Activated T-cell treated with anti-CD3 and anti-CD28 coated beads, Interleukin-2, amount 50 U/mL, for 72 hours (primary cell): ENCODE data around the gene CFAP210. TPM values are rescaled to one million over a fixed set of nuclear protein-coding genes. Genes with fewer than 3 reads are reported as not detected.
"Not testable (repeated sequence)": the region's sequence is repeated elsewhere in the genome, so short reads cannot be mapped to it uniquely, and the experiment has no call there.

ENCODE experiments used
- ATAC-seq, 2 donors: fragments of 150-1000 bp; cut with Tn5 transposase; replicated peaks in 1 of 2; 2 replicates each; pipeline ENCODE4 v1.10.0; 2021; ENCODE audit warnings: moderate library complexity in 2 of 2, mild to moderate bottlenecking in 1 of 2
- DNase-seq, 2 donors: peaks; one replicate each; pipeline ENCODE4 v3.0.0; 2021 to 2022; ENCODE audit warnings: mixed read lengths in 1 of 2
- H3K27ac Mint-ChIP-seq: one replicate; pipeline ENCODE4 v1.8.0; 2022; ENCODE audit warnings: mild to moderate bottlenecking, moderate library complexity, mixed read lengths
- H3K27me3 Mint-ChIP-seq: one replicate; pipeline ENCODE4 v1.8.0; 2022; ENCODE audit warnings: low read depth, mixed read lengths
- H3K36me3 Mint-ChIP-seq, 2 donors: one replicate each; pipeline ENCODE4 v1.8.0; 2022; ENCODE audit warnings: mixed read lengths in 2 of 2, mild to moderate bottlenecking in 1 of 2; ENCODE audit not compliant: insufficient read depth in 2 of 2
- H3K4me1 Mint-ChIP-seq: one replicate; pipeline ENCODE4 v1.8.0; 2022; ENCODE audit warnings: low read depth, mixed read lengths
- H3K4me3 Mint-ChIP-seq, 2 donors: one replicate each; pipeline ENCODE4 v1.8.0; 2022; ENCODE audit warnings: mild to moderate bottlenecking in 2 of 2, mixed read lengths in 2 of 2, moderate library complexity in 2 of 2
- H3K9me3 Mint-ChIP-seq, 2 donors: one replicate each; pipeline ENCODE4 v1.8.0; 2022; ENCODE audit warnings: mixed read lengths in 2 of 2
- total RNA-seq, 2 donors: library from RNA; stranded (reverse); gene quantifications; one replicate each; pipeline ENCODE4 v1.2.3, GENCODE V29; 2022

CFAP210 gene
- total RNA-seq, 2 donors from 2014 or later, result 0.22 TPM; not detected in 1

DNA sequence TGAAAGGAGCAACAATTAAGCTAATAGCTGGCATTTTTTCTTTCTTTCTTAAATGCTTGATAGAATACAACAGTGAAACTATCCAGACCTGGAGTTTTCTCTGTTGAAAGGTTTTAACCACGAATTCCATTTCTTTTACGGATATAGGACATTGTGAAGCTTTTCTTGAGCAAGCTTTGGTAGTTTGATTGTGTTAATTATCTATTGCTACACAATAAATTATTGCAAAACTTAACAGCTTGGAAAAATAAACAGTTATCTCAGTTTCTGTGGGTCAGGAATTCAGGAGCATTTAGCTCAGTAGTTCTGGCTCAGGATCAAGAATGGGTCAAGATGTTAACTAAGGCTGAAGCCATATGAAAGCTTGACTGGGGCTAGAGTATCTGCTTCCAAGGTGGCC, 11.7 kb upstream of the CFAP210 start:
- DNase-seq (no peak), ATAC-seq (no peak)
- Mint-ChIP-seq H3K36me3 (no peaks in the 10 kb centered on the region), H3K27me3 (no peaks in the 10 kb centered on the region), H3K9me3 (no peaks in the 10 kb centered on the region), H3K4me3 (no peak overlapping the region), H3K4me1 (no peaks in the 10 kb centered on the region), H3K27ac (no peak overlapping the region)

DNA sequence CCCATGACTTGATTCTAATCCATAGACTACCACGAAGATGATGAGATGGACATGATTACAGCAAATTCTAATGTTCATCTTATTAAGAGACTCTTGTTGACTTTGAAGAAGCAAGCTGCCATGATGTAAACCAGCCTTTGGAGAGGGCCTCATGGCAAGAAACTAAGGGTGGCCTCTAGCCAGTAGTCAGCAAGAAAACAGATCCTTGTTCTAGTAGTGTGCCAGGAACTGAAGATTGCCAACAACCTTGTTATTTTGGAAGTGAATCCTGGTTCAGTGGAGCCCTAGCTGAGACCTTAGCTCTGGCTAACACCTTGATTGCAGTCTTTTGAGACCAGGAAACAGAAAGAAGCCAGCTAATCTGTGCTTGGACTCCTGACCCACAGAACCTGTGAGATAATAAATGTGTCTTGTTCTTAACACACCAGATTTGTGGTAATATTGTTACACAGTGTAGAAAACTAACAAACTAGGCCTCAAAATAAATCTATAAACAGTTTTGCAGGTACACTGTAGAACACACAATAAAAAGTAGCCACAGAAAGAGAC, 10.0 kb upstream of the CFAP210 start:
- H3K4me3 Mint-ChIP-seq, result no peak overlapping the region

DNA sequence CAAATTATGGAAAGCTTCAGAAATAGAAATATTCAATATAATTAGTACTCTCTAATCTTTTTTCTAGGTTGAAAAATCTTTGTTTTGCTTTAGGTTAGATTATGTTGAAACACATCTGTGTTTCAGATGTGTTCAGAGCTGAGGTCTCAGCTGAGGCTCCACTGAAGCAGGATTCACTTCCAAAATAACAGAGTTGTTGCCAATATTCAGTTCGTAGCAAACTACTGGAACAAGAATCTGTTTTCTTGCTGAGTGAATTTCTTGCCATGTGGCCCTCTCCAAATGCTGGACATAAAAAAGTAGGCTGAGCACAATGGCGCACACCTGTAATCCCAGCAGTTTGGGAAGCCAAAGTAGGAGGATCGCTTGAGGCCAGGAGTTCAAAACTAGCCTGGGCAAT, 8.8 kb upstream of the CFAP210 start:
- no peak for ATAC-seq
- Mint-ChIP-seq H3K4me1 (peaks cover 1% of the 10 kb centered on the region), H3K27ac (no peak overlapping the region), H3K36me3 (peaks cover 0 to 7% of the 10 kb centered on the region in 2 donors), H3K9me3 (no peaks in the 10 kb centered on the region), H3K27me3 (no peaks in the 10 kb centered on the region), H3K4me3 (no peak overlapping the region)
- no peak for DNase-seq

More for the DNA sequence above, 10.0 kb upstream of the CFAP210 start:
- H3K27ac Mint-ChIP-seq, result no peak overlapping the region
- ATAC-seq (no peak), DNase-seq (no peak)
- no peaks in the 10 kb centered on the region for H3K27me3 Mint-ChIP-seq
- H3K9me3 Mint-ChIP-seq, result no peaks in the 10 kb centered on the region
- H3K4me1 Mint-ChIP-seq, result no peaks in the 10 kb centered on the region
- H3K36me3 Mint-ChIP-seq, result peaks cover 0 to 5% of the 10 kb centered on the region in 2 donors

DNA sequence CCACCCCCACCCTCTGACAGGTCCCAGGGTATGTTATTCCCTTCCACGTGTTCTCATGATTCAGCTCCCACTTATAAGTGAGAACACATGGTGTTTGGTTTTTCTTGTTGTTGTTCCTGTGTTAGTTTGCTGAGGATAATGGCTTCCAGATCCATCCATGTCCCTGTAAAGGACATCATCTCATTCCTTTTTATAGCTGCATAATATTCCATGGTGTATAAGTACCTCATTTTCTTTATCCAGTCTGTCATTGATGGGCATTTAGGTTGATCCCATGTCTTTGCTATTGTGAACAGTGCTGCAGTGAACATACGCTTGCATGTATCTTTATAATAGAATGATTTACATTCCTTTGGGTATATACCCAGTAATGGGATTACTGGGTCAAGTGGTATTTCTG, 5.0 kb upstream of the CFAP210 start:
- H3K36me3 Mint-ChIP-seq, DNase-seq, H3K4me3 Mint-ChIP-seq, ATAC-seq, H3K27me3 Mint-ChIP-seq, H3K9me3 Mint-ChIP-seq, H3K27ac Mint-ChIP-seq: not testable (repeated sequence)
- H3K4me1 Mint-ChIP-seq, result peaks cover 23% of the 10 kb centered on the region

DNA sequence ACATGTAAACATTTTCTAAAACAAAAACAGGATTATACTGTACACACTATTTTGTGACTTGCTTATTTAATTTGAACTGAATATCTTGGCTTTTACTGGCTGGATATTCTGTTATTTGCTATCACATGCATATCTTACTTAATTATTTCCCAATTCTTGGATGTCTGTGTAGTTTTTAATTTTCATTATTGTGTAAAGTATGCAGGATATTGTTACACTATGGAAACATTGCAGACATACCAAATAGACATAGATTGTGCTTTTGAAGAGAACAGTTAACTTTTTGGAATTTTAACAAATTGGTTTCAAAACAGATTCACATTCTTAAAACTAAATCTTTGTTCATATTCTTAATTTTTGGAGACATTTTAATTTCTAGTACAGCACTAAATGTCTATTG, 2.2 kb upstream of the CFAP210 start:
- Mint-ChIP-seq H3K9me3 (peaks cover 0 to 2% of the 10 kb centered on the region in 2 donors), H3K36me3 (peaks cover 3 to 14% of the 10 kb centered on the region in 2 donors), H3K27me3 (peaks cover 15% of the 10 kb centered on the region)

DNA sequence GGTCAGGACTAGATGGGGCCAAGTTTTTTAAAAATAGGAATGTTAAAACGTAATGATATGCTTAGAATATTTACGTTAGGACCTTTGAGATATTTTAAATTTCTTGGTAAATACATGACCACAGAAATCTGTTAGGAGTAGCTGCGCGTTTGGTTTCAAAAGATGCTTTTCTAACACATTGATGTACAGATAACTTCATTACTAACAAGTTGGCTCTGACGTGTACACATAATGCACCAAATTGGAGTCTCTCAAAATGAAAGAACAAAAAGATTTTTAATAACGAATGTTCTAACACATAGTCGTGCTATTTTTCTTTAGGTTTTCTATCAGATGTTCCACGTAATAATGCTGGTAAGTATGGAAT, 672 bp upstream of the CFAP210 start:
- H3K4me3 Mint-ChIP-seq, result peak overlapping the region; percentile 94 to 98
- peaks cover 7 to 19% of the 10 kb centered on the region in 2 donors for H3K36me3 Mint-ChIP-seq
- H3K9me3 Mint-ChIP-seq, result peaks cover 2% of the 10 kb centered on the region in 2 donors
- ATAC-seq (no peak), DNase-seq (no peak)
- peak overlapping the region; percentile 58 for H3K27ac Mint-ChIP-seq
- H3K4me1 Mint-ChIP-seq, result peaks cover 33% of the 10 kb centered on the region
- H3K27me3 Mint-ChIP-seq, result peaks cover 23% of the 10 kb centered on the region

More for the DNA sequence above, 2.2 kb upstream of the CFAP210 start:
- Mint-ChIP-seq H3K4me3 (no peak overlapping the region), H3K27ac (no peak overlapping the region), H3K4me1 (peaks cover 33% of the 10 kb centered on the region)
- ATAC-seq (no peak), DNase-seq (no peak)

DNA sequence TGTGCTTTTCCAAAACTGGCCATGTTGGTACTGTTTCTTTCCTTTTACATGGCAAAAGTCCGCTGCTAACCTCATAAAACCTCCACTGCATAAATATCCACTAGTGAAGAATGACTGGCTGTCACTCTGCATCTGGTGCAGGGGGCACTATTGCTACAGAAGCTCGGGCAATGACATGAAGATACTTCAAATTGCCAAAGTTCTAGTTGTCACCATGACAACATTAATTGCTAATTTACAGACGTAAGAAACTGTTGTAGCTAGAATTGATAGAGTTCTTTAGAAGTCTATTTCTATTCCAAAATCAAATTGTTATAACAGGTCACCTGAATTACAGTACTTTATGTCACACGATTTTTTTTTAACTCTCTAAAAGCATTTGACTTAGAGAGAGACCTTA, 845 bp downstream of the CFAP210 start:
- Mint-ChIP-seq H3K4me1 (peaks cover 33% of the 10 kb centered on the region), H3K27ac (peak overlapping the region; percentile 68), H3K4me3 (peak overlapping the region; percentile 94 to 98), H3K36me3 (peaks cover 12 to 19% of the 10 kb centered on the region in 2 donors), H3K9me3 (peaks cover 7% of the 10 kb centered on the region in 2 donors), H3K27me3 (peaks cover 23% of the 10 kb centered on the region)
- ATAC-seq (no peak), DNase-seq (no peak)

DNA sequence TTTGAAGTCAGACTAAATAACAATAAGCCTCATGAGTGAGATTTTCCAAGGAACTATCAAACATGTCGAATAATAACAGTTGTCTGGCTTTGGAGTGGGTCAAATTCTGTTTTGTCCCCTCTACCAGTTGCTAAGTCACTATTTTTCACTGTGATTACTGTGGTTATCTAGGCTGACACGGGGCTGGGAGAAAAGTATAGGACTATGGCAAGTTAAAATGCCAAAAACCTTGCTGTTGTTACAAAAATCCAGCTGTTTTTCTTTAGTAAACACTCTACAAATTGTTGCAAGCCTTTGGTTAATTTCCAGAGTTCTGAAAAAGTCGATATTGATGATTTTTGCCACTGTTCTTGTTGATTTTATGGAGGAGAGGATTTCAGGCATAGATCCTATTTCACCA, 1.5 kb downstream of the CFAP210 start:
- ATAC-seq (no peak), DNase-seq (no peak)
- H3K27me3 Mint-ChIP-seq, result peaks cover 23% of the 10 kb centered on the region
- no peak overlapping the region for H3K4me3 Mint-ChIP-seq
- H3K27ac Mint-ChIP-seq, result no peak overlapping the region
- H3K9me3 Mint-ChIP-seq, result peaks cover 8 to 9% of the 10 kb centered on the region in 2 donors
- peaks cover 14 to 21% of the 10 kb centered on the region in 2 donors for H3K36me3 Mint-ChIP-seq
- H3K4me1 Mint-ChIP-seq, result peaks cover 29% of the 10 kb centered on the region

DNA sequence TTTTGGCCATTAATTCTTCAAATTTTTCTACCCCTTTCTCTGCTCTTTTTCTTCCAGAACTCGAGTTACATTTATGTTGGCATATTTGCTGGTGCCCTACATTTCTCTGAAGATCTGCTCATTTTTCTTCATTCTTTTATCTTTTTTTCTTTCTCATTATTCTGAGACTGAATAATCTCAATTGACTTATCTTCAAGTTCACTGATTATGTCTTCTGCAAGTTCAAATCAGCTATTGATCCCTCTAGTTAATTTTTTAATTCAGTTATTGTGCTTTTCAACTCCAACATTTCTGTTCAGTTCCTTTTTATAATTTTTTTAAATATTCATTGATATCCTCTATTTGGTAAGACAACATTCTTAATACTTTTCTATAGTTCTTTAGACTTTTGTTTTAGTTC, 3.2 kb downstream of the CFAP210 start:
- H3K36me3 Mint-ChIP-seq, result peaks cover 13 to 24% of the 10 kb centered on the region in 2 donors

DNA sequence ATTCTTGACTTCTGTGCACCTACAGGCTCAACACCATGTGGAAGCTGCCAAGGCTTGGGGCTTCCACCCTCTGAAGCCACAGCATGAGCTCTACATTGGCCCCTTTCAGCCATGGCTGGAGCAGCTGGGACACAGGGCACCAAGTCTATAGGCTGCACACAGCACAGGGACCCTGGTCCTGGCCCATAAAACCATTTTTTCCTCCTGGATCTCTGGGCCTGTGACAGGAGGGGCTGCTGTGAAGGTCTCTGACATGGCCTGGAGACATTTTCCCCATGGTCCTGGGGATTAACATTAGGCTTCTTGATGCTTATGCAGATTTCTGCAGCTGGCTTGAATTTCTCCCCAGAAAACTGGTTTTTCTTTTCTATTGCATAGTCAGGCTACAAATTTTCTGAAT, 6.3 kb downstream of the CFAP210 start:
- peaks cover 15 to 24% of the 10 kb centered on the region in 2 donors for H3K36me3 Mint-ChIP-seq
- H3K4me3 Mint-ChIP-seq, H3K27ac Mint-ChIP-seq: not testable (repeated sequence)

More for the DNA sequence above, 3.2 kb downstream of the CFAP210 start:
- no peak for DNase-seq
- Mint-ChIP-seq H3K4me3 (no peak overlapping the region), H3K27me3 (peaks cover 23% of the 10 kb centered on the region), H3K27ac (no peak overlapping the region), H3K4me1 (peaks cover 22% of the 10 kb centered on the region), H3K9me3 (peaks cover 8 to 14% of the 10 kb centered on the region in 2 donors)
- ATAC-seq, result no peak

DNA sequence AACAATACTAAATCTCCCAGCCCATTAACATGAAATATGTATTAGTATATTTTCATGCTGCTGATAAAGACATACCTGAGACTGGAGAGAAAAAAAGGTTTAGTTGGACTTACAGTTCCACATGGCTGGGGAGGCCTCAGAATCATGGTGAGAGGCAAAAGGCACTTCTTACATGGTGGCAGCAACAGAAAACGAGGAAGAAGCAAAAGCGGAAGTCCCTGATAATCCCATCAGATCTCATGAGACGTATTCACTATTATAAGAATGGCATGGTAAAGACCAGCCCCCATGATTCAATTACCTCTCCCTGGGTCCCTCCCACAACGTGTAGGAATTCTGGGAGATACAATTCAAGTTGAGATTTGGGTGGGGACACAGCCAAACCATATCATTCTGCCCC, 7.4 kb downstream of the CFAP210 start:
- not testable (repeated sequence) for H3K4me3 Mint-ChIP-seq, H3K27ac Mint-ChIP-seq, DNase-seq, ATAC-seq
- Mint-ChIP-seq H3K4me1 (peaks cover 27% of the 10 kb centered on the region), H3K36me3 (peaks cover 15 to 22% of the 10 kb centered on the region in 2 donors), H3K9me3 (peaks cover 7 to 14% of the 10 kb centered on the region in 2 donors), H3K27me3 (peaks cover 13% of the 10 kb centered on the region)

More for the DNA sequence above, 6.3 kb downstream of the CFAP210 start:
- Mint-ChIP-seq H3K27me3 (peaks cover 13% of the 10 kb centered on the region), H3K4me1 (peaks cover 19% of the 10 kb centered on the region), H3K9me3 (peaks cover 8 to 14% of the 10 kb centered on the region in 2 donors)
- not testable (repeated sequence) for DNase-seq, ATAC-seq

DNA sequence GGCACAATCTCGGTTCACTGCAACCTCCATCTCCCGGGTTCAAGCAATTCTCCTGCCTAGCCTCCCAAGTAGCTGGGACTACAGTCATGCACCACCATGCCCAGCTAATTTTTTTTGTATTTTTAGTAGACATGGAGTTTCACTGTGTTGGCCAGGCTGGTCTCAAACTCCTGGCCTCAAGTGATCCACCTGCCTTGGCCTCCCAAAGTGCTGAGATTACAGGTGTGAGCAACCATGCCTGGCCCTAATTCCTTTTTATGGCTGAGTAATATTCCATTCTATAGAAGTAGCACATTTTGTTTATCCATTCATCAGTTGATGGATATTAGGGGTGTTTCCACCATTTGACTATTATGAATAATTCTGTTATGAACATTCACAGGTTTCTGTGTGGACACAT, 9.5 kb downstream of the CFAP210 start:
- Mint-ChIP-seq H3K4me1 (peaks cover 27% of the 10 kb centered on the region), H3K9me3 (peaks cover 9 to 12% of the 10 kb centered on the region in 2 donors), H3K36me3 (peaks cover 11 to 16% of the 10 kb centered on the region in 2 donors)
- H3K4me3 Mint-ChIP-seq, ATAC-seq, H3K27me3 Mint-ChIP-seq, DNase-seq, H3K27ac Mint-ChIP-seq: not testable (repeated sequence)

DNA sequence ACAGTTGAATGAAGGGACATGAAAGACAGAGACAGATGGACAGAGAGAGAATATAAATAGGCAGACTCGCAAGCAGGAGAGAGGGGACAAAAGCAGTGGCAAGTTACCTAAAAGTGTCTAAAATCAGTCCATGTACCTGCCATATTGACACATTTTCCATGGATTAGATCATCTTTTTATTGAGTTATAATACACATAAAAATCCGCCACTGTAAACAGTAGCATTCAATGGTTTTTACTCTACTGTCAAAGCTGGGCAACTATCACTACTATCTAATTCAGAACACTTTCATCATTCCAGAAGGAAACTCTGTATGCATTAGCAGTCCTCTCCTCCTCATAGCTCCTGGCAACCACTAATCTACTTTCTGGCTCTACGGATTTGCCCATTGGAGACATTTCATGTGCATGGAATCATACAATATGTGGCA, 10.1 kb downstream of the CFAP210 start:
- Mint-ChIP-seq H3K4me3 (peak overlapping the region; percentile 46 to 61), H3K27ac (peak overlapping the region; percentile 86), H3K9me3 (peaks cover 9 to 12% of the 10 kb centered on the region in 2 donors)

More for the DNA sequence above, 10.1 kb downstream of the CFAP210 start:
- peaks cover 27% of the 10 kb centered on the region for H3K4me1 Mint-ChIP-seq
- peaks cover 11 to 16% of the 10 kb centered on the region in 2 donors for H3K36me3 Mint-ChIP-seq
- DNase-seq (no peak), ATAC-seq (no peak)
- peaks cover 8% of the 10 kb centered on the region for H3K27me3 Mint-ChIP-seq
